Naive thymus-derived CD4-positive, alpha-beta T cell (primary cell): ENCODE data around the gene PITPNM3. TPM values are rescaled to one million over a fixed set of nuclear protein-coding genes. Genes with fewer than 3 reads are reported as not detected.

Source experiments
- ATAC-seq: fragments of 150-1000 bp; cut with Tn5 transposase; 2 replicates; pipeline ENCODE4 v1.10.0; 2021; ENCODE audit warnings: mild to moderate bottlenecking, moderate library complexity
- CTCF ChIA-PET: fragments of 350-600 bp; sonication (Branson Sonifier 250); formaldehyde crosslinking; loops from one replicate; lab custom pipeline; 2021; ENCODE audit warnings: antibody characterized with exemption; lab: Charles Lee
- POLR2A ChIA-PET: fragments of 350-600 bp; sonication (Branson Sonifier 250); formaldehyde crosslinking; loops from one replicate; lab custom pipeline; 2021; ENCODE audit warnings: antibody characterized with exemption, inconsistent platforms; lab: Charles Lee
- DNase-seq, 9 donors: peaks; one replicate each; pipeline versions ENCODE4 v3.0.0 to v3.0.0-alpha.2; 2020 to 2022; ENCODE audit warnings: mixed read lengths in 1 of 9
- H3K27ac ChIP-seq: one replicate; pipeline ENCODE4 v1.7.0; 2013; ENCODE audit warnings: mild to moderate bottlenecking, low read depth, low read length, moderate library complexity
- H3K27me3 ChIP-seq, 2 donors: one replicate each; pipeline ENCODE4 v1.7.0; 2013; ENCODE audit warnings: low read length in 2 of 2, mild to moderate bottlenecking in 2 of 2, moderate library complexity in 2 of 2; ENCODE audit not compliant: control insufficient read depth in 2 of 2, insufficient read depth in 2 of 2
- H3K36me3 ChIP-seq, 3 experiments: 1 replicate in 2 of 3; 2 replicates in 1 of 3; pipeline ENCODE4 v1.7.0; 2013; ENCODE audit warnings: low read length in 3 of 3, mild to moderate bottlenecking in 3 of 3, moderate library complexity in 1 of 3; ENCODE audit not compliant: insufficient read depth in 3 of 3, control insufficient read depth in 2 of 3
- H3K4me1 ChIP-seq, 2 donors: one replicate each; pipeline ENCODE4 v1.7.0; 2013; ENCODE audit warnings: low read length in 2 of 2, mild to moderate bottlenecking in 2 of 2, moderate library complexity in 1 of 2; ENCODE audit not compliant: control insufficient read depth in 2 of 2, insufficient read depth in 2 of 2
- H3K4me3 ChIP-seq: 2 replicates; pipeline ENCODE4 v1.7.0; 2013; ENCODE audit warnings: mild to moderate bottlenecking, low read length
- H3K9me3 ChIP-seq, 3 experiments: 1 replicate in 2 of 3; 2 replicates in 1 of 3; pipeline ENCODE4 v1.7.0; 2013; ENCODE audit warnings: low read length in 3 of 3; ENCODE audit not compliant: control insufficient read depth in 2 of 3
- H3K27ac Mint-ChIP-seq, 9 donors: one replicate each; pipeline ENCODE4 v1.8.0; 2020 to 2022; ENCODE audit warnings: mixed read lengths in 9 of 9, mild to moderate bottlenecking in 8 of 9, moderate library complexity in 5 of 9, inconsistent platforms in 2 of 9
- H3K27me3 Mint-ChIP-seq, 5 donors: one replicate each; pipeline ENCODE4 v1.8.0; 2021 to 2022; ENCODE audit warnings: mixed read lengths in 5 of 5, mild to moderate bottlenecking in 1 of 5
- H3K36me3 Mint-ChIP-seq, 5 donors: one replicate each; pipeline ENCODE4 v1.8.0; 2020 to 2022; ENCODE audit warnings: mixed read lengths in 5 of 5, mild to moderate bottlenecking in 3 of 5, inconsistent platforms in 1 of 5
- H3K4me1 Mint-ChIP-seq, 7 donors: one replicate each; pipeline ENCODE4 v1.8.0; 2020 to 2022; ENCODE audit warnings: mixed read lengths in 7 of 7, mild to moderate bottlenecking in 3 of 7, inconsistent platforms in 1 of 7
- H3K4me3 Mint-ChIP-seq, 10 donors: one replicate each; pipeline ENCODE4 v1.8.0; 2020 to 2022; ENCODE audit warnings: mild to moderate bottlenecking in 10 of 10, mixed read lengths in 10 of 10, moderate library complexity in 6 of 10, inconsistent platforms in 2 of 10
- H3K9me3 Mint-ChIP-seq, 11 donors: one replicate each; pipeline ENCODE4 v1.8.0; 2020 to 2022; ENCODE audit warnings: mixed read lengths in 11 of 11, mild to moderate bottlenecking in 4 of 11, inconsistent platforms in 1 of 11, moderate library complexity in 1 of 11
- intact Hi-C, 2 donors: fragments of 100-400 bp; cut with micrococcal nuclease; formaldehyde crosslinking; loops; one replicate each; pipeline ENCODE4 v1.15.1; 2023
- polyA plus RNA-seq, 2 donors: library from polyadenylated mRNA; unstranded; fragments of 300-500 nt; fragmentation: Illumina TruSeq; gene quantifications; one replicate each; pipeline ENCODE4 v1.2.3, GENCODE V29; 2021
- total RNA-seq, 6 experiments: library from RNA in 5 of 6; stranded (reverse) in 5 of 6; gene quantifications; 1 replicate in 5 of 6; 2 replicates in 1 of 6; pipeline ENCODE4 v1.2.3 and lab custom pipeline; 2021 to 2026

PITPNM3 gene
- total and polyA plus RNA-seq, 7 experiments from 2014 or later = 0.04 to 0.58 (median 0.50) TPM; not detected in 1

DNA sequence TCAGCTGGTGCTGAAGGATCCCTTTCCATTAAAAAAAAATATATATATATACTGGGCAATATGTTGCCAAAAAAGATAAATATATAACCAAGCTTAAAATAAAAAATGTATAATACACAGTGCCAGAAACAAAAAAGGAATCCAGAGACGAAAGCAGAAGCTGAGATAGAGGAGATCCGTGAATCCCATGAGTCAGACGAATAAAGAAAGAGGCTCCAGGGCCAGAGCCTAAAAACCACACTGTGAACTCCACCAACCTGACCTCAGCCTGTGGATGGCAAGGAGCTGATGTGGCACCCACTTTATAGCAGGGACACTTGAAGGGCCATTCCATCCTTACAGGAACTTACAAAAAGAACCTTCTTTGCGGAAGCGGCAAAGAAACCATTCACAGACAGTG, 34.8 kb downstream of the PITPNM3 start:
- Mint-ChIP-seq H3K36me3 (peaks cover 0 to 5% (median 0%) of the 10 kb centered on the region in 5 donors), H3K4me3 (no peak overlapping the region), H3K9me3 (peaks cover 0 to 4% (median 0%) of the 10 kb centered on the region in 11 donors), H3K27ac (no peak overlapping the region), H3K27me3 (peaks cover 0 to 2% (median 0%) of the 10 kb centered on the region in 5 donors), H3K4me1 (peaks cover 0 to 2% (median 0%) of the 10 kb centered on the region in 7 donors)
- no peaks in the 10 kb centered on the region for H3K27me3 ChIP-seq
- H3K9me3 ChIP-seq = no peaks in the 10 kb centered on the region
- intact Hi-C loops = no loop called here
- no peaks in the 10 kb centered on the region for H3K4me1 ChIP-seq
- ChIA-PET CTCF (no interaction called here), POLR2A (no interaction called here)
- DNase-seq (no peak), ATAC-seq (no peak)
- H3K27ac ChIP-seq = no peak overlapping the region
- H3K36me3 ChIP-seq = no peaks in the 10 kb centered on the region
- H3K4me3 ChIP-seq = no peak overlapping the region

DNA sequence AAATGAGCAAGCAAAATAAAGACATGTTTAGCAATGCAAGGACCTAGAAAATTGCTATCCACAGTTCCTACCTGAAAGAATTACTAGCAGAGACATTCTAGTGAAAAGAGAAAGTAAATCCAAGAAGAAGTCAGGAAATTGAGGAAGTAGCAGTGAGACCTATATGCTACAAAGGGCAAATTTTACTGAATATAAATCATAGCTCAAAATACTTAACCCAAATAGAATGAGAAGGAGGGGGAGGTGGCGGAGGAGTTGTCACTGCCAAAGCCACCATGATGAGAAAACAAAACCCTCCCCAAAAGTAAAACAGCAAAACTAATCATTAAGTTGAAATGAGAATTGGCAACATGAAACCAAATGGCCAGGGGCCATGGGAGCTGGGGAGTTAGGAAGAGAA, 39.3 kb downstream of the PITPNM3 start:
- peaks cover 0 to 22% (median 0%) of the 10 kb centered on the region in 5 donors for H3K27me3 Mint-ChIP-seq
- peaks cover 0 to 9% (median 0%) of the 10 kb centered on the region in 11 donors for H3K9me3 Mint-ChIP-seq
- no peaks in the 10 kb centered on the region for H3K9me3 ChIP-seq
- no peak overlapping the region for H3K27ac Mint-ChIP-seq
- DNase-seq (no peak), ATAC-seq (no peak)
- H3K4me1 Mint-ChIP-seq = peaks cover 0 to 2% (median 0%) of the 10 kb centered on the region in 7 donors
- H3K4me3 Mint-ChIP-seq = no peak overlapping the region
- ChIA-PET CTCF (no interaction called here), POLR2A (no interaction called here)
- H3K27me3 ChIP-seq = no peaks in the 10 kb centered on the region
- intact Hi-C loops = no loop called here
- no peak overlapping the region for H3K4me3 ChIP-seq
- no peaks in the 10 kb centered on the region for H3K4me1 ChIP-seq
- H3K36me3 ChIP-seq = no peaks in the 10 kb centered on the region
- H3K27ac ChIP-seq = no peak overlapping the region
- peaks cover 0 to 12% (median 0%) of the 10 kb centered on the region in 5 donors for H3K36me3 Mint-ChIP-seq

DNA sequence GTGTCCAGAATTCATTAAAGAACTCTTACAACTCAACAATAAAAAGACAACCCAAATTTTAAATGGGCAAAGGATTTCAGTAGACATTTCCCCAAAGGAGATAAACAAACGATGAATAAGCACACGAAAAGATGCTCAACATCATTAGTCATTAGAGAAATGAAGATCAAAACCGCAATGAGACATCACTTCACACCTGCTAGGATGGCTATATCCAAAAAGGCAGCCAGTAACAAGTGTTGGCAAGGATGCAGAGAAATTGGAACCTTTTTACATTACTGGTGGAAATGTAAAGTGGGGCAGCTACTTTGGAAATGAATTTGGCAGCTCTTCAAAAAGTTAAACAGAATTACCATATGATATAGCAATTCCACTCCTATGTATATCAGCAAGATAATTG, 42.0 kb downstream of the PITPNM3 start:
- DNase-seq (no peak), ATAC-seq (no peak)
- POLR2A ChIA-PET = no interaction called here
- Mint-ChIP-seq H3K4me3 (no peak overlapping the region), H3K27ac (no peak overlapping the region), H3K36me3 (peaks cover 0 to 12% (median 0%) of the 10 kb centered on the region in 5 donors), H3K27me3 (peaks cover 0 to 25% (median 0%) of the 10 kb centered on the region in 5 donors), H3K4me1 (peaks cover 0 to 2% (median 0%) of the 10 kb centered on the region in 7 donors), H3K9me3 (peaks cover 0 to 7% (median 0%) of the 10 kb centered on the region in 11 donors)
- H3K4me1 ChIP-seq = no peaks in the 10 kb centered on the region
- no peak overlapping the region for H3K4me3 ChIP-seq
- H3K36me3 ChIP-seq = no peaks in the 10 kb centered on the region
- H3K9me3 ChIP-seq = no peaks in the 10 kb centered on the region
- intact Hi-C loops = no loop called here
- H3K27ac ChIP-seq = no peak overlapping the region
- no peaks in the 10 kb centered on the region for H3K27me3 ChIP-seq
- CTCF ChIA-PET = no interaction called here

DNA sequence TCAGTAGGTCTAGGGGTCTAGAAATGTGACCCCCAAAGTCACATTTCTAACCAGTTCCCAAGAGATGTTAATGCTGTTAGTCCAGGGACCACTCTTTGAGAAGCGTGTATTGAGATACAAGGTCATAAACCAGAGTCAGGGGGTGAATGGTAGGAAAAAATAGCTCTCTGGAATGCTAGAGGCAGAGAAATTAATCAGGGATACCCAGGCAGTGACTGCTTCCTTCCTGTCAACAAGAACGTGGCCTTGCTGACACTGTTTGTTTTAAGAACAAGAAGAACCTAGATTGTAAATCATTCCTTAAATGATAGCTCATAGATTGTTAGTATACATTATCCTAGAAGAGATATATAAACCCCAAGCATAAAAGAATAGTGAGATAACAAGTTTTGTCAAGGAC, 43.8 kb downstream of the PITPNM3 start:
- no peak overlapping the region for H3K4me3 ChIP-seq
- Mint-ChIP-seq H3K27me3 (peaks cover 0 to 25% (median 0%) of the 10 kb centered on the region in 5 donors), H3K4me3 (no peak overlapping the region), H3K36me3 (peaks cover 0 to 8% (median 0%) of the 10 kb centered on the region in 5 donors), H3K27ac (no peak overlapping the region), H3K4me1 (peaks cover 0 to 2% (median 0%) of the 10 kb centered on the region in 7 donors), H3K9me3 (peaks cover 0 to 7% (median 0%) of the 10 kb centered on the region in 11 donors)
- no peaks in the 10 kb centered on the region for H3K36me3 ChIP-seq
- ChIA-PET POLR2A (no interaction called here), CTCF (no interaction called here)
- no peaks in the 10 kb centered on the region for H3K9me3 ChIP-seq
- no peaks in the 10 kb centered on the region for H3K4me1 ChIP-seq
- H3K27me3 ChIP-seq = no peaks in the 10 kb centered on the region
- ATAC-seq (no peak), DNase-seq (no peak)
- no peak overlapping the region for H3K27ac ChIP-seq
- intact Hi-C loops = no loop called here

DNA sequence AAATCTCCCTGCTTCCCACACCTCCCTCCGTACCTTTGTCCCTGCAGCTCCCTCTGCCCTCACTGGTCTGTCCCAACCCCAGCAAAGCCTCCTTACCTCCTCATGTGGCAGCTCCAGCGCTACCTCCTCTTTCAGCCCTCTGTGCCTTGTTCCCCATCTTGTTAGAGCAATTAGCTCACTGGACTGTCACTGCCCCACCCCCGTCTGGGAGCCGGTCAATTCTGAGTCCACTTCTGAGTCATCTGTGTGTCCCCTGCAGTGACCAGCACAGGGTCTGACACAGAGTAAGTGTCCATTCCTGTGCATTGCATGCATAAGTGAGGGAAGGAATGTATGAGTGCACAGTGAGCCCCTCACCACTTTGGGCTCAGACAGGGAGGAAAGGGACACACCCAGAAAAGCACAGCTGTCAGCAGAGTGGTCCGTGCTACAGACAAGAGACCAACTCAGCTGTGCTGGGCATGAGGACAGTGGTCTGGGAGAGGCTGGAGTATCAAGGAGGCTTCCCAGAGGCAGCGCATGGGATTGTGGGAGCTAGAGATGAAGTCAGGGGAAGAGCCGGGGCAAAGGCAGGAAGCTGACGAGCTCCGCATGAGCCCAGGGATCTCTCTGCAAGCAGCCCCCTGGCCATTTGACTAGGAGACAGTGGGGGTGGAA, 45.9 kb downstream of the PITPNM3 start:
- Histone ChIP-seq H3K4me1 (no peaks in the 10 kb centered on the region), H3K36me3 (no peaks in the 10 kb centered on the region), H3K27me3 (no peaks in the 10 kb centered on the region), H3K27ac (no peak overlapping the region), H3K9me3 (no peaks in the 10 kb centered on the region), H3K4me3 (no peak overlapping the region)
- Mint-ChIP-seq H3K36me3 (peaks cover 0 to under 1% (median 0%) of the 10 kb centered on the region in 5 donors), H3K4me1 (peaks cover 0 to 2% (median 0%) of the 10 kb centered on the region in 7 donors), H3K27ac (no peak overlapping the region), H3K27me3 (peaks cover 0 to 20% (median 0%) of the 10 kb centered on the region in 5 donors), H3K9me3 (peaks cover 0 to under 1% (median 0%) of the 10 kb centered on the region in 11 donors), H3K4me3 (no peak overlapping the region)
- no peak for ATAC-seq
- DNase-seq = no peak
- intact Hi-C loops = no loop called here
- ChIA-PET POLR2A (no interaction called here), CTCF (interaction anchor here (0.6 kb wide), 1 partner anchor 16 kb away, joined by 3 read pairs; no protein-coding TSS in a partner anchor)

DNA sequence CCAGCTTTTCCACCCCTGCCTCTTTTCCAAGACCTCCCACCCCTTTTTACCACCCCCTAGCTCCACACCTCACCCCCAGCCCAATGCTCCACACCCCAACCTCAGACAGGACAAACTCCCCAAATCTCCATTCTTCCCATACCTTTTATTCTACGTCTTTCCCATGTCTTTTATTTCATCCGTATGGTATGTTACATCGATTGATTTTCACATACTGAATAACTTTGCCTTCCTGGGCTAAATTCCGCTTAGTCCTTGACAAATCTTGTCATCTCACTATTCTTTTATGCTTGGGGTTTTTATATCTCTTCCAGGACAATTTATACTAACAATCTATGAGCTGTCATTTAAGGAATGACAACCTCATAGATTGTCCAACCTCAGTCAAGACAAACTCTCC, 46.4 kb downstream of the PITPNM3 start:
- Histone ChIP-seq H3K4me3 (no peak overlapping the region), H3K27me3 (no peaks in the 10 kb centered on the region), H3K27ac (no peak overlapping the region), H3K36me3 (no peaks in the 10 kb centered on the region), H3K9me3 (no peaks in the 10 kb centered on the region), H3K4me1 (no peaks in the 10 kb centered on the region)
- intact Hi-C loops = no loop called here
- Mint-ChIP-seq H3K9me3 (no peaks in the 10 kb centered on the region), H3K27me3 (peaks cover 0 to 20% (median 0%) of the 10 kb centered on the region in 5 donors), H3K27ac (no peak overlapping the region), H3K4me1 (peaks cover 0 to 5% (median 0%) of the 10 kb centered on the region in 7 donors), H3K36me3 (no peaks in the 10 kb centered on the region), H3K4me3 (no peak overlapping the region)
- POLR2A ChIA-PET = no interaction called here
- DNase-seq (no peak), ATAC-seq (no peak)
- CTCF ChIA-PET = no interaction called here
